ENCODE data around the gene SRD5A3.

The SRD5A3 gene

DNA sequence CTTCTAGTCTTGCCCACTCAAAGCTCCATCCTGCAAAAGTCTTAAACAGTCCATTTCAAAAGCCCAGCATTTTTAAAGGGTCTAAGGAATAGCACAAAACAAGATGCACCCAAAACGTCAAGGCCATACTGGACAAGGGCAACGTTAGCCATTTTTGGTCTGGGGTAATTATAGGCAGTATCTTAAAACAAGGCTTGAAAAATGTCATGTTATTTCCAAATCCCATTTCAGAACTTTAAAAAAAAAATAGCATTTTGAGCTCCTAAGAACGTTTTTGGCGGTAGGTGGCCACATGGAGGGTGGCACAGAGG is 49.1 kb downstream of the SRD5A3 start:
- Histone ChIP-seq H3K79me2 (ENCODE audit: insufficient read depth, low read depth) (peaks cover 39% of the 10 kb centered on the region), H3K36me3 (ENCODE audit: insufficient read depth) (no peaks in the 10 kb centered on the region), H3K4me1 (ENCODE audit: low read depth, poor library complexity, severe bottlenecking) (peaks cover 33% of the 10 kb centered on the region), H3K4me3 (IDR thresholded peaks at IDR 0.05; ENCODE audit: insufficient read depth, low read depth, low read length) (peak overlapping the region; percentile 94), H2AFZ (ENCODE audit: low read depth) (peak overlapping the region; percentile 58), H3K4me2 (peak overlapping the region; percentile 46), H4K20me1 (ENCODE audit: insufficient read depth) (peaks cover 11% of the 10 kb centered on the region), H3K9ac (peak overlapping the region; percentile 78), H3K27me3 (ENCODE audit: insufficient read depth, low read depth) (no peaks in the 10 kb centered on the region), H3K27ac (peak overlapping the region; percentile 77)
- TF ChIP-seq, protein P1, sequence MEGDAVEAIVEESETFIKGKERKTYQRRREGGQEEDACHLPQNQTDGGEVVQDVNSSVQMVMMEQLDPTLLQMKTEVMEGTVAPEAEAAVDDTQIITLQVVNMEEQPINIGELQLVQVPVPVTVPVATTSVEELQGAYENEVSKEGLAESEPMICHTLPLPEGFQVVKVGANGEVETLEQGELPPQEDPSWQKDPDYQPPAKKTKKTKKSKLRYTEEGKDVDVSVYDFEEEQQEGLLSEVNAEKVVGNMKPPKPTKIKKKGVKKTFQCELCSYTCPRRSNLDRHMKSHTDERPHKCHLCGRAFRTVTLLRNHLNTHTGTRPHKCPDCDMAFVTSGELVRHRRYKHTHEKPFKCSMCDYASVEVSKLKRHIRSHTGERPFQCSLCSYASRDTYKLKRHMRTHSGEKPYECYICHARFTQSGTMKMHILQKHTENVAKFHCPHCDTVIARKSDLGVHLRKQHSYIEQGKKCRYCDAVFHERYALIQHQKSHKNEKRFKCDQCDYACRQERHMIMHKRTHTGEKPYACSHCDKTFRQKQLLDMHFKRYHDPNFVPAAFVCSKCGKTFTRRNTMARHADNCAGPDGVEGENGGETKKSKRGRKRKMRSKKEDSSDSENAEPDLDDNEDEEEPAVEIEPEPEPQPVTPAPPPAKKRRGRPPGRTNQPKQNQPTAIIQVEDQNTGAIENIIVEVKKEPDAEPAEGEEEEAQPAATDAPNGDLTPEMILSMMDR (conservative IDR thresholded peaks at IDR 0.05; ENCODE audit: low read depth, low read length), result 0 out of 2 replicates have a peak, but pooled peaks have one; percentile 25

DNA sequence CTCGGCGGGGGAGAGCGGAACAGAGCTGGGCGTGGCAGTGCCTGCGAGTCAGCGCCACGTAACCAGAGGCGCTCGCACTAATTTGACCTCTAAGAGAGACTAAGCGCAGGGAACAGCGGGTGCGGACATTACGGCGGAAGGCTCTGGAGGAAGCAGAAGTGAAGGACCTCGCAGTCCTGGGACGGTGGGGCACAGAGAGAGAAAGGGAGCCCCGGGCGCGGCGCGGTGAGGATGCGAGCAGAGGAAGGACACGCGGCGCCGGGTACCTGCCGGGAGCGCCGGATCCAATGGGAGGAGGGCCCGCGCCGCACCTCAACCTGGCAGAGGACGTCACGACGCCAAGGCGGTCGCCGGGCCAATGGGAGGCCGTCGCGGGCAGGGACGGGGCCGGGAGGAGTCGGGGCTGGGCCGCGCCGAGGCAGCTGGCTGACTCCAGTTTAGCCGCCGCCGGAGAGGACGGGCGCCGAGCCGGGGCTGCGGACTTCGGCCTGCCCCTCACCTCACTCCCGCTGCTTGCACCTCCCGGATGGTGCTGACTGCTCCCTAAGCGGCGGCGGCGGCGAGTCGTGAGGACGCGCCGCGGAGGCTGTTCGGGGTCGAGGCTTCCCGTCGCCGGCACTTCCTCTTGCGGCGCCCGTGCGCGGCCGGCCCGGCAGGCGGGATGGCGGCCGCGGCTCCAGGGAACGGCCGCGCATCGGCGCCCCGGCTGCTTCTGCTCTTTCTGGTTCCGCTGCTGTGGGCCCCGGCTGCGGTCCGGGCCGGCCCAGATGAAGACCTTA is 49.7 kb downstream of the SRD5A3 start, which contains the start of gene TMEM165:
Gene TMEM165 (plus strand): TSS at position 429 of the 779 bp plus-strand sequence. CDS start 233 bp downstream, at position 662.
- Histone ChIP-seq H3K79me2 (ENCODE audit: insufficient read depth, low read depth) (peaks cover 43% of the 10 kb centered on the region), H3K27me3 (ENCODE audit: insufficient read depth, low read depth) (no peaks in the 10 kb centered on the region), H3K9ac (peak within 1 kb of the TSS; percentile 78), H4K20me1 (ENCODE audit: insufficient read depth) (peaks cover 13% of the 10 kb centered on the region), H3K4me1 (ENCODE audit: low read depth, poor library complexity, severe bottlenecking) (peaks cover 36% of the 10 kb centered on the region), H3K4me2 (peak within 1 kb of the TSS; percentile 46), H2AFZ (ENCODE audit: low read depth) (peak within 1 kb of the TSS; percentile 58), H3K27ac (peak within 1 kb of the TSS; percentile 77), H3K36me3 (ENCODE audit: insufficient read depth) (no peaks in the 10 kb centered on the region), H3K4me3 (IDR thresholded peaks at IDR 0.05; ENCODE audit: insufficient read depth, low read depth, low read length) (peak within 1 kb of the TSS; percentile 94)
- TF ChIP-seq, protein P1 (conservative IDR thresholded peaks at IDR 0.05; ENCODE audit: low read depth, low read length), result no peak

DNA sequence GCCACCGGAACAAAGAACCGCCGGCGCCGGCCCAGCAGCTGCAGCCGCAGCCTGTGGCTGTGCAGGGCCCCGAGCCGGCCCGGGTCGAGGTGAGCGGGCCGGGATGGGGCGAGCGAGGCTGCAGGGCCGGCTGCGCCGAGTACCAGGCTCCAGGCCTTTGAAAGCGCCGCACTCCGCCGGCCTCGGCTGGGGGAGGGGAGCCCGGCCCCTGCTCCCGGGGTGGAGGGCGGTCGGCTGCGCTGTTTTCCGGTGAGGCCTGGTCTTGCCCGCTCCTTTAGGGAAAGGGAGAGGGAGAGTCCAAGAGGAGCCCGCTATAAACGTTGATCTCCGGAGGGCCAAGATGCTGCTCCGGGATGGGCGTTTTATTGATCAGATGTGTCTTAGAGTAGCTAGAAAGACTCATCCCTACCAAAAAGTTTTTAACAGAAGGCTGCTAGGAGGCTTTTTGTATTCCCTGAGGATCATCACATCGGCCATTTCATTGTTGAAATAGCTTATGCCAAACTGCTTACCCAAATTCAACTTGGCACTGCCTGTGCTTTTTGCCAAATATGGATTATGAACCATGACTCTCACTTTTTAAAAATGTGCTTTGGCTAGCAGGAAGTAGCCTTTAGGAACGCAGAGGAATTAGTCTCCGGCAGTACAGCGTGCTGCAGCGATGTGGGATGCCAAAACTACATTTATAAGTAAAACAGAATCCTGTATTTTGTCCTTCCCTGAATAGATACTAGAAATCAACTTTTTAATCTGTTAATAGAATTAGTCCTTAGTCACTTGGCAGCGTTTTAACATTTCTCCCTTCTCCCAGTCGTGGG is 50.5 kb downstream of the SRD5A3 start:
- H3K79me2 ChIP-seq (ENCODE audit: insufficient read depth, low read depth), result peaks cover 51% of the 10 kb centered on the region
- peak overlapping the region; percentile 78 for H3K9ac ChIP-seq
- H3K27me3 ChIP-seq (ENCODE audit: insufficient read depth, low read depth), result no peaks in the 10 kb centered on the region
- H3K27ac ChIP-seq, result peak overlapping the region; percentile 77
- H3K4me2 ChIP-seq, result peak overlapping the region; percentile 46
- H3K36me3 ChIP-seq (ENCODE audit: insufficient read depth), result no peaks in the 10 kb centered on the region; the same call in 1 of the 2 replicates
- peaks cover 38% of the 10 kb centered on the region for H3K4me1 ChIP-seq (ENCODE audit: low read depth, poor library complexity, severe bottlenecking)
- peaks cover 15% of the 10 kb centered on the region for H4K20me1 ChIP-seq (ENCODE audit: insufficient read depth)
- H3K4me3 ChIP-seq (IDR thresholded peaks at IDR 0.05; ENCODE audit: insufficient read depth, low read depth, low read length), result peak overlapping the region; percentile 15
- H2AFZ ChIP-seq (ENCODE audit: low read depth), result peak overlapping the region; percentile 58
- TF ChIP-seq, protein P1 (conservative IDR thresholded peaks at IDR 0.05; ENCODE audit: low read depth, low read length), result no peak

DNA sequence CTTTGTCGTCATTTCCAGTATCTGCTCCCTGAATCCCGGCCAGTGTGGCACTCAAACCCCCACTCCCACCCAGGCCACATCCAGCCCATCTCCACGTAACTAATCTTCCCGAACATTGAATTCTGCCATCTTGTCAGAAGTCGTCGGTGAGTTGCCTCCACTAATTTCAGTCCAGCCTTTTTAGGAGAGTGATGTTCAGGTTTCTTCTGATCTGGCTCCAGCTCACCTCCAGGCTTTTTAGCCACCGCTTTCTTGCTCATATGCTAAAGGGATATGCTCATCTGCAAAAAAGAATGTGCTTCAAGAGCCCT is 51.0 kb downstream of the SRD5A3 start:
- H3K4me2 ChIP-seq, result peak overlapping the region; percentile 46
- H3K27me3 ChIP-seq (ENCODE audit: insufficient read depth, low read depth), result no peaks in the 10 kb centered on the region
- H3K4me1 ChIP-seq (ENCODE audit: low read depth, poor library complexity, severe bottlenecking), result peaks cover 38% of the 10 kb centered on the region
- peak overlapping the region; percentile 77; the same call in 1 of the 2 replicates for H3K27ac ChIP-seq
- peaks cover 55% of the 10 kb centered on the region for H3K79me2 ChIP-seq (ENCODE audit: insufficient read depth, low read depth)
- peaks cover 15% of the 10 kb centered on the region for H4K20me1 ChIP-seq (ENCODE audit: insufficient read depth)
- H3K4me3 ChIP-seq (IDR thresholded peaks at IDR 0.05; ENCODE audit: insufficient read depth, low read depth, low read length), result no peak overlapping the region
- H2AFZ ChIP-seq (ENCODE audit: low read depth), result peak overlapping the region; percentile 58; the same call in 1 of the 2 replicates
- no peaks in the 10 kb centered on the region; the same call in 1 of the 2 replicates for H3K36me3 ChIP-seq (ENCODE audit: insufficient read depth)
- TF ChIP-seq, protein P1 (conservative IDR thresholded peaks at IDR 0.05; ENCODE audit: low read depth, low read length), result no peak
- peak overlapping the region; percentile 78 for H3K9ac ChIP-seq
